H1 (cell line): ENCODE results near the gene FOXP4. TPM values are rescaled to one million over a fixed set of nuclear protein-coding genes. Genes with fewer than 3 reads are reported as not detected.

ENCODE experiments used
- CBX8 ChIP-seq: fragments of 300-800, 300-1000 bp; sonication (generic); IDR thresholded peaks from 2 replicates; pipeline ENCODE4 v1.7.1; 2016; ENCODE audit warnings: low read depth, low read length, borderline replicate concordance
- CREB1 ChIP-seq: IDR thresholded peaks from 2 replicates; pipeline ENCODE4 v1.6.1; 2012; ENCODE audit warnings: inconsistent platforms
- POU5F1 ChIP-seq: IDR thresholded peaks from 2 replicates; pipeline ENCODE4 v1.6.1; 2011; ENCODE audit warnings: low read depth, mild to moderate bottlenecking, low read length, moderate library complexity
- polyA plus RNA-seq, 7 experiments: library from polyadenylated mRNA; depleted of rRNA in 3 of 7; stranded (reverse) in 5 of 7; unstranded in 2 of 7; fragments of >200 nt in 5 of 7; fragments of 200-250 nt in 2 of 7; gene quantifications; 1 replicate in 5 of 7; 2 replicates in 1 of 7; 4 replicates in 1 of 7; pipeline versions ENCODE4 v1.2.1 to v1.2.3, GENCODE V29; 2011 to 2013; ENCODE audit warnings: missing spikeins in 2 of 7, mixed read lengths in 2 of 7
- total RNA-seq: library from RNA; stranded (reverse); fragmentation: NEBNext Ultra II Directional; extraction: Animal tissue kit (Norgen Biotek cat#: 25700); gene quantifications from 2 replicates; pipeline ENCODE4 v1.2.1, GENCODE V29; 2021

FOXP4 gene
- total and polyA plus RNA-seq, 2 of the 8 experiments (the other 6 are each of a cell fraction or from before 2014, with no cell fraction given), result 4.8 to 13.3 TPM

DNA sequence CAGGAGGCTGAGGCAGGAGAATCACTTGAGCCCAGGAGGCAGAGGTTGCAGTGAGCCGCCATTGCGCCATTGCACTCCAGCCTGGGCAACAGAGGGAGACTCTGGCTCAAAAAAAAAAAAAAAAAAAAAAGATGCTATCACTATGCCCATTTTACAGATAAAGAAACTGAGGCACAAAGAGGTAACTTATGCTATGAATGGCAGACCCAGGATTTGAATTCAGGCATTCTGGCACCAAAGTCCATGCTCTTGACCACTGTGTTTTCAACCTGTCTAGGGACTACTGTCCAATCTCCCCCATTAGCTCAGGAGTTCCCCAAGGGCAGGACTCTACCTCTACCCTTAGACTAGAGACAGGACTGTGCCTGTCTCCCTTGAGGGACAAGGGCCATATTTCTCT, 82.9 kb downstream of the FOXP4 start (continued):
- TF ChIP-seq CBX8 (no peak), CREB1 (no peak), POU5F1 (no peak)
